NCI-H1436 (cell line): ENCODE results near the gene CIT.

Experiments used
- DNase-seq: peaks from one replicate; lab custom pipeline; 2025; lab: John Stamatoyannopoulos, UW

Gene CIT

DNA sequence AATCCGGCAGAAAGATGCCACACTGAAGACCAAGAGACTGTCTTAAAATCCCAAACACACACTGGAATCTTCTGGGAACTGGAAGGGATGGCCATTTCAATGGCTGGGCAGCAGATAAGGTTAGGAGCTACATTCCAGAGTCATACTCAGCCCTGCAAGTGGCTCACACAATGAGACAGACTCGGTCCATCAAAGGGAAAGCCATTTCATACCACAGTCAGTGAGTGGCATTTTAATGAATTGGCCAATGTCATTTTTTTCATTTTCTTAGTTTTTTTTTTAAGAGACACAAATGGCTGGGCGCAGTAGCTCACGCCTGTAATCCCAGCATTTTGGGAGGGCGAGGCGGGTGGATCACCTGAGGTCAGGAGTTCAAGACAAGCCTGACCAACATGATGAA lies 17.9 kb downstream of the CIT start:
- no peak for DNase-seq

DNA sequence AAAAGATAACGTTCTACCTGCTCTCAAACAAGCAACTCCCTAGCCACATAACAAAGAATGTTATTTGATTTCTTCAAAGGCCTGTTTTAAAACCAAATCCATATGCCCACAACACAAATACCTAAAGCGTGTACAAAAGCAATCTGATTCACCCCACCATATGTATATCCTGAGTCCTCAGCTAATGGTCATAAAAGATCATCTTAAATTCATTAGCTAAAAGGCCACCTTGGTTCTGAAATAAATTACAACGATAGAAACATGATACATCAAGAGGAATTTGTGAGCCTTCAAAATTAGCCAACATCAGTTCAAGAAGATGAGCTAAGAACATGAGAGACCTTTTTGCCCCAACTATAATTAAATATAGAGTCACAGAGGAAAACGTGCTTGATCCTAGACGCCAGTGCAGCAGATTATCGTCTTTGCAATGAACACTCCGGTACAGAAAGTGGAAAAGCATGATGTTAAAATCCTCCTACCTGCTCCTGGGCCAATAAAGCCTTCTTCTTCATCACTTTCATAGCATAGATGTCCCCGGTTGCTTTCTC lies 20.0 kb downstream of the CIT start:
- DNase-seq = no peak

DNA sequence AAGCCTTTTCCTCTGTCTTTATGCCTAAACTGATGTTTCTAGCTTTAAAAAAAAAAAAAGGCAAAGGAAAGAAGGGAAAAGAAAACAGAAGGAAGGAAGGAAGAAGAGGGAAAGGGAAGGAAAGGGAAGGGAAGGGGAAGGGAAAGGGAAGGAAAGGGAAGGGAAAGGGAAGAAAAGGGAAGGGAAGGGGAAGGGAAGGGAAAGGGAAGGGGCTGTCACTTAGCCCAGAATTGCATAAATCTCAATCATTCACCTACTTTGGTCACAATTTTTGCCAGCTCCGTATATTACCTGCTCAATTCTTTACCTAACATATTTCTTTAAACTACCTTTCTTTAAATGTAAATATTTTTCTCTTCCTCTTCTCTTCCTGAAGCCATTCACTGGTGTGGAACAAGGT lies 26.8 kb downstream of the CIT start:
- no peak for DNase-seq

DNA sequence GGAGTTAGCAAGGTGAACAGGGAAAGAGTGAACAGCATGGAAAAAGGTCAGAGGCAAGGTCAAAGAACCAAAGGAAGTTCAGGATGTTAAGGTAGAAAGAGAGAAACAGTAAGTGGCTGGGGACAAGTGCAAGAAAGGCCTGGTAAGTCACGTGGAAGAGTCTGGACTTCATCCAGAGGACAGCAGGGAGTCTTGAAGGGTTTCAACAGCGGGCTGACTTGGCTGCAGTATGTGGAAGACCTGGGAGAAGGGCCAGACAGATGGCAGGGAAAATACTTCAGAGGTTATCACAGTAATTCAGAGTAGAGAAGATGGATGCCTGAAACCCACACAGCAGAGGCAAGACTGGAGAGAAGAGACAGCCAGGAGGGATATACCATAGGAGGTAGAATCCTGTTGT lies 34.0 kb downstream of the CIT start:
- no peak for DNase-seq

DNA sequence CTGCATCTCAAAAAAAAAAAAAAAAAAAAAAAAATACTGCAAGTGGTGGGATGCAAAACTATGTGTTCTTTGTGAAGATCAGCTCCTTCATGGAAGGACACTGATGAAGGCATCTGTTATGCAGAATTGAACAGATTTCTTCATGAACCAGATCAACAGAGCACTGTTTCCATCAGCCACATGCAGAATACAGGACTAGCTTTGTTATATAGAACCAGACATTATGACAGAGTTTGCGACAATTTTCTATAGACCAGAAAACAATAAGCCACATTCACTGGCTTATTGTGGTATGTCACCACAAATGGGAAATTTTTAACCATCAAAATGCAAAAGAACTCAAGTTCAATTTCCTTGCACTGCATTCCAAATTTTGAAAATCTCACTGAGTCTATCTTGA lies 34.7 kb downstream of the CIT start:
- DNase-seq = no peak

DNA sequence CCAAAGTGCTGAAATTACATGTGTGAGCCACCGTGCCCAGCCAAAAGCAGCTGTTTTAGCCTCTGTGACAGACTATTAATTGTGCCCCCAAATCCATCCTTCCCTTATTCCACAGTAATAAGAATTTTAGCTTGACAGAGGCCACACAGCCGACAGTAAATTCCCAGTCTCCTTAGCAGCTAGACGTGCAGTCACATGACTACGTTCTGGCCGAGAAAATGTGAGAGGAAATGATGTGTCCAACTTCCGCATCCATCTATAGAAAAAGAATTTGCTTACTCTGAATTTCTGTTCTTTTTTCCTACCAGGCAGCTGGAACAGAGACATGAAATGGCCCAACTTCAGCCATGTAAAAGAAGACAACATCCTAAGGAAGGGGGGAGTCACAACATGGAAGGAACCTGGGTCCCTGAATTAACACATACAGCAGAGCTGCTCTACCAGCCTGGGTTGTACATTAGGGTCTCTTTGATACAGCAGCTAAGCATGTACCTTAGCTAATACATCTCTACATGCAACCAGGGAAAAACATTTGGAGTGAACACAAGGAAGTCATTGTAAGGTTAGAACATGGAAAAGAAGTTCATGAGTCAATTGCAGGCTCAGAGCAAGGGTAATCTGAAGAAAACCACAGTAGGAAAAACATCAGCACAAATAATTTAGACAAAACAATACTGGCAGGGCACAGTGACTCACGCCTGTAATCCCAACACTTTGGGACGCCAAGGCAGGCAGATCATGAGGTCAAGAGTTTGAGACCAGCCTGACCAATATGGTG lies 35.5 kb downstream of the CIT start:
- DNase-seq = no peak

DNA sequence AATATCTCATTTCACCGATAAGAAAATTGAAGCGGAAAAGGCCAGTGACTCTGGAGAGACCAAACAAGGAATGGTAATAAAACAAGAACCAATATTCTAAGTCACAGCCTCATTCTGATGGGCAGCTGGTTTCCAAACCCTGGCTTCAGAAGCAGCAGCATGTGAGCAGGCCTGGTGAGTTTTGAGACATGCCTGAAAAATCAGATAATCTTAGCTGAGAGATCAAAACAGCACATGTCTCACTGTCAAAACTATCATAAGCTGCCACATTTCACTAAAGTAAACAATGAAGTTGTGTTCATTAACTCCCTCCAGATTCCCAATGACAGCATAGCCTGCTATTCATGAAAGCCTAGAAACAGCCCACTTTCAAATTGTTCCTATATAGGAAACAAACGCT lies 36.5 kb downstream of the CIT start:
- no peak for DNase-seq

DNA sequence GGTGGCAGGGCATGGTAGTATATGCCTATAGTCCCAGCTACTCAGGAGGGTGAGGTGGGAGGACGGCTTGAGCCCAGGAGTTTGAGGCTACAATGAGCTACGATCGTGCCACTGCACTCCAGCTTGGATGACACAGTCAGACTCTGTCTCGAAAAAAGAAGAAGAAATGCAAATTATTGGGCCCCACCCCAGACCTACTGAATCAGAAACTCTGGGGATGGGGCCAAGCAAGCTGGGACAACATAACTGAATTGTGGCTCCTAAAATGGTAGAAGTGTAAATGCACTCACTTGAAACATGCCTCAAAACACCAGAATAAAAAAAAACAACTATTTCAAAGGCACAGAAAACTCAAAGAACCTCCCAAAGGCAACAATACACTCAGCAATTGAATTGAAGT lies 37.0 kb downstream of the CIT start:
- no peak for DNase-seq

DNA sequence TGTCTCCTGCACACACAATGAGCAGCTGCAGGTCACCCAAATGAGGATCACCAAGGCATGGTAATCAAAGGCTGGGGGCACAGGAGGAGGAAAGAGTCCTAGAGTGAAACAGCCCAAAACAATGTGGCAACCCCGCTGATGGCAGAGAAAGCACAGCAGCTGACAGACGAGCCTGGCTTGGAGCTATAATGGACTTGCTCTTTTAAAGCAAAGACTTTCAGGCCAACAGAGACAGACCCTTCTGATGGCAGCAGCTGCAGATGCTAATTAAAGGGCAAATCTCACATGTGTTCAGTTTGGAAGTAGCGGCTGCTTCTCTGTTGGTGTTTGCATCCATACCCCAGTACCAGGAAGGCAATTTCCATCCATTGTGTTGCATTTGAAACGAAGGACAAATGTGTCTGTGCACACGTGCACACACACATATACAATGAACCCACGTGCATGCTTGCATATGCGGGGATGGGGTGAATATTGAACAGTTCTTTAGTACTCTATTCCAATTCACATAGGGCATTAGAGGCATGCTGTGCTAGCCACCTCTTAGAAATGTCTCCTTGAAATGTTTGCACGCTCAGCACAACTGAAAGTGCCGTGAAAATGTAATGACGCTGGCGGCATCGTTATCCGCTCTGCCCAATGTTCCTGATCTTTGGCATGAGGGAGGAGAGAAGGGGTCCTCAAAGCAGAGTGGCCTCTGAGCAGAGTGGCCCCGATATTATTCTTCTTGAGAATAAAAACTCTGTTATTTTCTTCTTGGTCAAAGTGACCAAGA lies 38.1 kb downstream of the CIT start:
- DNase-seq = no peak

DNA sequence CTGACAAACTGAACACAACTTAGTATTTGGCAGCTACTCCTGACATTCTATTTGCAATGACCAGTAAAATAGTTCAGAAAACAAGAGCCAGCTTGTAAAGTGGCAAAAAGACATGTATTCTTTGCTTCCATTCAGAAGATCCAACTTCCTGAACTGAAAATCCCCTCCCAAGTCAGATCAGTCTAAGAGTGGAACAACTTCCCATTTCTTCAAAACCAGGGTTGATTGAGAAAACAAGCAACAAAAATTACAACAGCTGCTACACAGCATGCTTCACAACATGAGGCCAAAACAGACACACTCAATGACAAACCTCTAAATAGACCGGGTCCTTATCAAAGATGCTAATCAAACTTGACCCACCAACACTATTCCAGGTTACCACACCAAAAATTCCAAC lies 40.3 kb downstream of the CIT start:
- no peak for DNase-seq

DNA sequence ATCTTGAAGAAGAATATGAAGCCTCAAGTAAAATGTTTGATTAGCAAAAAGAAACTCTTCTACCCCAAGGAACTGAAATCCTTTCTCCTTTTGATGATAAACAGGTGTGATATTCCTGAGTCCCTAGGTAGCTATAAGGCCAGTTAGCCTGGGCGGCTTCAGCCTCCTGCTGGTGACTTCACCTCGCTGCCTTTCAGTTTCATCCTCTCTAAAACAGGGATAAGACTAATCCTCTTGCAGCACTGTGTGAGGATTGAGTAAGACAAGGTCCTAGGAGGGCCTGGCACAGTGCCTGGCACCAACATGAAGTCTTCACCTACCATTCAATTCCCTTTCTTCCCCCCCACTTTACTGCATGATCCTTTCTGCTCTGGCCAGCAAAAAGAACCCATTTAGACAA lies 42.1 kb downstream of the CIT start:
- no peak for DNase-seq

DNA sequence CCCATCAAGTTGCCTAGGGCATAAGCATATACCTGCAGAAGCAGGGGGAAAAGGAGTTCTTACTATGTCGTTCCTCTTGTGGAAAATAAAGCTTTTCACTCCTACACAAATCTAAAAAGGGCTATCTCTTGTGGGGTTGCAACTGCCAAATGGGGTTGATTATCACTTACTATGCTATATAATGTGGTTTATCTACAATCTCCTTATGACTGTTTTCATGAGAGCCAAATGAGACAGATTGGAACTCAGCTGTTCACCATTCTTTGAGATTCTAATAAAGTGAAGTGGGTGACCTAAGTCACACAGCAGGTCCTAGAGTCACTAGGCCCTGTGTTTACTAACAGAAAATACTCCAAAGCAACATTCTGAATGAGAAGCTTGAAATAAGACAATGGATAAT lies 47.7 kb downstream of the CIT start:
- DNase-seq = no peak

DNA sequence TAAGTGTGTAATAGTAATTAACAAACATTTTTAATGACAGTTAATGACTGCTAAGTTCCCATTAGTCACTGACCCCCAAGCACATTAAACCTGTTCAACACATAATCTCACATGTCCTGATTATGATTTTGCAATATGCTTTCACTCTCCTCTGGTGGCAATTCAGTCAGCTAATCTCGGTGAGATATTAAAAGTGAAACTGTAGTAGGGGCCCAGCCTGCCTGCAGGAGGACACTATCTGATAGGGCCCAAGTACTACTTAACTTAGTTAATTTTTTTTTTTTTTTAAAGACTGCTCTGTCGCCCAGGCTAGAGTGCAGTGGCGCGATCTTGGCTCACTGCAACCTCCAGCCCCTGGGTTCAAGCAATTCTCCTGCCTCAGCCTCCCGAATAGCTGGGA lies 48.8 kb downstream of the CIT start:
- no peak for DNase-seq

DNA sequence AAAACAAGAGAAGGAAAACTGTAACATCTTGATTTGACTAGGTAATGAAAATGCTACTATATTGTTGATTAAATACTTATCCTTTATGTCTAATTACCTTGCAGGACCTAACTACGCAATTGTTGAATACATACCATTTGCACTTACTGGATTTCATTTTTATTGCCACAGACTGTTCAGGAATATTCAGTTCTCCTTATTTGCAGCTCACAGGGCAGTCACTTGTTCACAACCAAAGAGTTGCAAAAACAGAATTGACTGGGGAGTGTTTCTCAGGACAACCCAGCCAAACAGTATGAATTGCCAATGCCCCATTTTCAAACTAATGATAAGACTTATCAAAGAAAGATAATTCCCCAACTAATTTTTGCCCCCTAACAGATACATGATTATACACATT lies 49.4 kb downstream of the CIT start:
- no peak for DNase-seq

DNA sequence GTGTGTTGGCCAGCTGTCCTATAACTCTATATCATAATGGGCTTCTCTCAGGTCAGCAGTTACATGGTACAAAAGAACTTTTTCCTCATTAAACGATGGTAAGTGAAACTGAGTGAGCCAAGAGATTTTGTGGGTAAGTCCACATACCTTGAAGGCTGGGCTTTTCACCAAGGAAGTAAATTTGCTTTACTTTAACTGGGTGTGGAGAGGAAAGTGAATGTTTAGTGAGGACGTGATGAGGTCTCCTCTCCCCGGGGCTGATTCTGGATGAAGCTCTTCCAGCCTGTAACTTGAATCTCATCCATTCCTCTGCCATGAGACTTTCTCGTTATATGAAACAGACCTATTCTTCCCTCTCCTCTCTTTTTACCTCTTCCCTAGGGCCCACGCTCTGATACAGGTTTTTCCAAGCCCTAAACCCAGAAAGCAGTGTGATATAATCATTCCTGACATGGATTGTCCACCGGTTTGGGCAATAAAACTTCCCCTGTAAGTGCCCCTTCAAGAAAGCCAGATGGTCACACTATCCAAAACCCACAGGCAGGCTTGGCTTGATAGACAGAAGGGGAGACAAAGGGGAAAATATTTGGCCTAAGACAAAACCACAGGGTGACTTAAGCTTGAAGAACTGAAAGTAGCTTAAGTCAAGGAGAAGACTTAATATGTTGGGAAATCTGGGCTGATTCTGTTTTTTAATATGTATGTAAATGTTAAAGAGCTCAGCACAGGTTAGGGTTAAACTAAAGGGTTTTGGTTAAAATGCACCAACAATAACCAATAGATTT lies 50.3 kb downstream of the CIT start:
- DNase-seq = no peak

DNA sequence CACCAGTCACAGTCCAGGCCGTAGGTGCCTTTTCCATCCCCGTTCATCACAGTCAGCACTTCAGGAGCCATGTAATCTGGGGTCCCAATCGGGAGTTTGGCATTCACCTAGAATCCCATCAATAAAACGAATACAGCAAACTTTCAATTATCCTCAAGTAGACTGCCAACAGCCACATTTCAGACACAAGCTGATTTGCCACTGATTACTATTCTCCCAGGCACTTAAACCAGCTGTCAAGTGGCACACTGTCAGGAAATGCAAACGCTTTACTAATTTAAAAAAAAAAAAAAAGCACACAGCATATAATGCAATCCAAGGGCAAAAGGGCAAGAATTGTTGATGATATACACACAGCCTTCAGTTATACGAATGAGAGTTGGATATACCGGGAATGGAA lies 51.9 kb downstream of the CIT start:
- no peak for DNase-seq

DNA sequence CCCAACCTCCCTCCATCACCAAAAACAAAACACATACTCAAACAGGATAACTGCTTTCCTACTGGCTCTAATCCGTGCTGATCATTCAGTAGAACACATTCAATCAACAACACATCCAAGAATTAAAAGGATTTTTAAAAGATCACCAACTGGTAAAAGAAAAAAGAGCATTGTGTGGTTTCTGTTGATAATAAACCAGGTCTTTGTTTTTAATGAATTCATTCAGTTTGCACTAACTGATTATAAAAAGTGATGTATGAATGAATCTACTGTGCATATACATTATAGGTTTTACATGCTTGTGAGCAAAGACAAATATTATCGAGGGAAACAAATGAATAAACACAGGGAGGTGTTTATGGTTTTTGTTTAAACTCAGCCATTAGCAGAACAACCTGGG lies 55.1 kb downstream of the CIT start:
- no peak for DNase-seq

DNA sequence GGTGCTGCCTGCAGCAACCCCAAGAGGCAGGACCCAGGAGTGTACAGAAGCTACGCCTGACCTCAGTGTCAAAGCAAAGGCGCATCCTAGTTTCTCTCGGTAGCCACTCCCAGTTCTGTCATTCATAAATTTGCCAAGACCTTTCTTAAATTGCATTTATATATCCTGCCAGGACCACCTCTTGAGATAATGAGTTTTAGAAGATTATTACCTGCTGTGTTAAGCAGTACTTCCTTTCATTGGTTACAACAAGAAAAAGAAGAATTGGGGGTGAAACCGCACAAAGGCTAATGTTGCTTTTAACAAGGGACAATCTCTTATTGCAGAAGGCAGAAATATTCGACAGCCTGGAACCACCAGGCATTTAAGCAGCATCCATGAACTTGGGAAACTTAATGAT lies 57.8 kb downstream of the CIT start:
- no peak for DNase-seq

DNA sequence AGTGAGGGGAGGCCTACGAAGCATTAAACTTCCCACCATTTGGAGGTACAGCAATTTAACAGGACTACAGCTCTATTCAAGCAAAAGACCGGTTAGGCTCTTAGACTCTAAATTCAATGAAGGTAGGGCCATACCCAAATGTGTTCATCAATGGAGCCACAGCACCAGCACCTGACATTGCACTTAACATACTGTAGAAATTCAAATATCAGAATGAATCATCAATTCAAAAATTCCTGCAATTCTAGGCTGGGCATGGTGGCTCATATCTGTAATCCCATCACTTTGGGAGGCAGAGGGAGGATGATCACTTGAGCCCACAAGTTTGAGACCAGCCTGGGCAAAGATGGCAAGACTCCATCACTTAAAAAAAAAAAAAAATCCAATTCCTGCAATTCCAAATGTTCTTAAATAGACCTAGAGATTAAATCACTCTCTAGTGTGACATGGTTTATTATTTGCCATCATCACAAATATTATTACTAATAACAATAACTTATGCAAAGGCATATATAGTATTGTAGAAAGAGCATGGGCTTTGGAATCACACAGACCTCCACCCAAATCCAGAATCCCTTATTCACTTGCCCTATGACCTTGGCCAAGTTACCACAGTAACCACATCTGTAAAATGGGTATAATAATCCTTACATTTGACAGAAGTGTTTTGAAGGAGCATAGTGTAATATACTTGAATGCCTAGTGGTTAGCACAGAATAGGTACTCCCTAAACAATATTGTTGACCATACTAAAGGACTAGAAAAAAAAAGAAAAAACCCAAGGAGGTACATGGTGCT lies 59.4 kb downstream of the CIT start:
- no peak for DNase-seq

DNA sequence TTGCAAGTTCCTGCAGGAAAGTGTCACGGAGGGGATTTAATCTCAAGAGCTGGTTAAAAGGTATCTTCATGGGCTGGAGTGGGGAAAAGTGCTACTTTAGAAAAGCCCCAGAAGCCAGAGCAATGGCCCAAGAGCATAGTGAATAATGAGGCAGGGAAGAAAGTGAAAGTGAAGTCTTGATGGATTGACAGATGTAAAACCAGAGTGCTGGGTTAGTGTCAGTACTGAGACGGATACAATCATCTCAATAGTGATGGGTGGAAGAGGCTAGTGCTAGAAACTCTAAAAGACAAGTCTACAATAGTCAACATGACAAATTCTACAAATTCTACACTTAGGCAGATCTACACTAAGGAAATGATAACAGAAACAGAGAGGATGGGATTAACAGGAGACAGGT lies 68.1 kb downstream of the CIT start:
- DNase-seq = no peak

DNA sequence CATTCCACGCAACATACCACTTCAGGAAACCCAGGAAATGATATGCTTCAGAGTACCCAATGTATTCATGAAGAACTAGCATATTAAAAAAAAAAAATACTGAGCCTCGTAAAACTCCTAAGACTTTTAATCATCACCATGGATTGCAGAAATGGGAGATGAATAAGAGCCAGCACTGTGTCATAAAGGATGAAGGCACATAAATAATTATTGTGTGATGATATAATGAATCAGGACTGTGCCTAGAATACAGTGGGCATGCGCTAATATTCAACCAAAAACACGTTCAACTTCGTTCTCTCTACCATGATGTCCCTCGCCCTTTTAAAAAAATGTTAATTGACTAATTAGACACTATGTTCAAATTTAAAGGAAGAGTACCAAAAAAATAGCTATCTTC lies 68.7 kb downstream of the CIT start:
- no peak for DNase-seq

DNA sequence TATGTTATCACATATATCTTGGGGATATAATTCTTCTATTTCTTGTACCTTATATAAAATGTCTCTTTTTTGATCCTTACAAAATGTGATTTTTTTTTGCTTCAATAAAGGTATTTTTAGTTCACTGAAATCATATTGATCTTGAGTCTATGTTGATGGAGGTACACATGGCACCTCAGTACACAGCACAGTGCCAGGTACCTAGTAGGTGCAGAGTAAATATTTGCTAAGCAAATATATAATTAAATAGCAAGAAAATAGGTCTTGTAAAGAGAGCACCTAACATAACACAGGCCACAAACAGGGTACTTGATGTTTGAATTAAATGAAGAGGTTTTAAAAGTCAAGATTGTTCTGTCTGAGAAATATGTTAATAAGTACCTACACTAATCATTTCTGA lies 69.7 kb downstream of the CIT start:
- no peak for DNase-seq
